Activated CD4-positive, CD25-positive, alpha-beta regulatory T cell (primary cell): ENCODE measurements around the gene TANC1.
"Not testable (repeated sequence)": the region's sequence is repeated elsewhere in the genome, so short reads cannot be mapped to it uniquely, and the experiment has no call there.

Experiments used
- DNase-seq, 4 experiments: peaks; one replicate each; lab custom pipeline; 2025; lab: John Stamatoyannopoulos, UW

The TANC1 gene

DNA sequence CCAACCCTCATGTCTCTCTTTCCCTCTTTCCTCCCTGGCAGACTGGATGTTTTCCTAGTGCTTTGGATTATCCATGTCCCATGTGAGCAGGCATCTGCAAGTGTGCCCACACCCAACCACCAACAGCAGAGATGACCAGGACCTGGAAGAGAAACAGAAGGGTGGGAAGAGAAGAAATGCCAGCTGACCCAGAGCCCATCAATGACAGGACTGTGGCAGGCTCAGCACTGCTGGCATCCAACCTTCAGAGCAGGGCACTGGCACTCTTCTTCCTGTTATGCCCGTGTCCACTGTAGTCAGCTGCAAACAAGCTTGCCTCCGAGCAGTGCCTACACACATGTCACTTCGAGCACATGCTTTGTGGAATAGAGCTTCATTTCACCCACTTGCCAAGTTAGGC, 121.1 kb downstream of the TANC1 start:
- no peak for DNase-seq

DNA sequence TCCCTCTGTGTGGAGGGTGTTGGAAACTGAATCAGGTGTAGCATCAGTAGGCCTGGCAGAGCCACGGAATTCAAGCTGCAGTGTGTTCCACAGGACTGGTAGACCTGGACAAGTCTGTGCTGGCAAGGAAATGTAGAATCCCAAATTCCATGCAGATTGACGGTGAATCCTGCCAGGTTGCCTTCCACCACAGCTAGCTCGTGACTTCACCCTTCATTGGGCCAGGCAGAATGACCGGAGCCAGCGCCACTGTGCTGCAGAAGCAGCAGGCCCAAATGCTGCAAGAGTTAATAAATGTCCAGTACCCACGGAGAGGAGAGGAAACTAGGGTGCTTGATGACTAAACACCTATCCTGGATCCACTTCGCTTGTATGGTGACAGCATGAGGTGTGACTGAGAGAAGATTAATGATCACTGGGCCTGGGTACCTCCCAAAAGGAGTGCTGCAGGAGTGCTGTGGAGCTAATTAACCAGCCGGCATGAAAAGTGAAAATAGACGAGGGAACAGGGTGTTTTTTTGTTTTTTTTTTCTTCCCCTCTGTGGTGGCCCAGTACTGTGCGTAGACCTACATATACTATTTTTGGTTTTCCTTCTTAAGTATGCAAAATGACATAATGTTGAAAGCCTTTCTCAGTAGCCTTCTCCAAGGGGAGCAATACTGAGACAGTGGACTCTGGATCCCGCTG, 122.2 kb downstream of the TANC1 start:
- DNase-seq, result no peak

DNA sequence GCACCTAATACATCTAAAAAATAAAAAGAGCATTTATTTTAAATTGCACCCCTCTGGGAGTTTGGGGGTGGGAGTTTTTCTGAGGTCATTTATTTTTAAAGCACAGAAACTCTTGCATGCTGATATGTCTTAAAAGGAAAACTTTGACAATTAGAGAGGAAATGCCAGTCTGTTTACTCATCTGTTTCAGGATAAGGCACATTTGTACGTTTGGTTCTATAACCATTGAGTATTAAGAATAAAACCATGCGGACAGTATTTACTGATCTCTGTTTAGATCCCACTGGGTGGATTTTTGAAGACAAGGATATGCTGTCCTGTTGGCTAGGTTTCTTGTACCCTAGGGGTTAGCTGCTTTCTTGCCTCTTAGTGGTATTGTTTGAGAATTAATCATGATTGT, 122.9 kb downstream of the TANC1 start:
- no peak for DNase-seq

DNA sequence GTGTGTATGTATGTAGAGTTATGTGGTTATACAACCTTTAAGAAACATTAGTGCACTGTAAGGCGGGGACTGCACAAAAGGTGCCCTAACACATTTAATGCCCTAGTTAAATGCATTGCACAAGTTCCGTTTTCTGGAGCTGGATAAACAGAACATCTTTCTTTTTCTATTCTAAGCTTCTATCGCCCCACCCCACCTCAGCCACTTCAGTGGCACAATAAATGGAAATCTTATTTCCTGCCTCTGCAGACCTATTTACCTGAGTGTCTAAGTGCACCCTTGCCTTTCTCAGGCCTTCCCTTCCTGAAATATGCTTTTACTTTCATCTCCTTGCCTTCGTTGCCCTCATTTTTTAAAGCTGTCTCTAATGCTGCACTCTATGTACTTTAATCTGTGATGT, 123.5 kb downstream of the TANC1 start:
- no peak for DNase-seq

DNA sequence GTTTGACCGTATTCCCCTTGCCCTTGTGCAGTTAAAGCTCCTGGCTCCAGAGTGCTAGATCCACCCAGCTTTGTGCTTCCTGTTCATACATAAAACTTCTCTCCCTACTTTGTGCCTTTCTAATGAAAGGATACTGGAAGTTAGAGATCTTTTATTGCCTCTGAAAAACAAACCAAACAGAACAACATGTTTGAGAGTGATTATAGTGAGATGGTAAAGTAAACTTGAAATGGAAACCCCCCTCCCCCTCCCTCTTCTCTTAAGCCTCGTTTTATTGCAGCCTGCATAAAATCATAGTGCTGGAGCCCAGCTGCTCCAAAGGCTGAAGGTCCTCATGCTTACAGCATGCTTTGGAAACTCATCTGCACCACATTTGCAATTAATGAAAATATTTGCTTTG, 125.1 kb downstream of the TANC1 start:
- no peak for DNase-seq

DNA sequence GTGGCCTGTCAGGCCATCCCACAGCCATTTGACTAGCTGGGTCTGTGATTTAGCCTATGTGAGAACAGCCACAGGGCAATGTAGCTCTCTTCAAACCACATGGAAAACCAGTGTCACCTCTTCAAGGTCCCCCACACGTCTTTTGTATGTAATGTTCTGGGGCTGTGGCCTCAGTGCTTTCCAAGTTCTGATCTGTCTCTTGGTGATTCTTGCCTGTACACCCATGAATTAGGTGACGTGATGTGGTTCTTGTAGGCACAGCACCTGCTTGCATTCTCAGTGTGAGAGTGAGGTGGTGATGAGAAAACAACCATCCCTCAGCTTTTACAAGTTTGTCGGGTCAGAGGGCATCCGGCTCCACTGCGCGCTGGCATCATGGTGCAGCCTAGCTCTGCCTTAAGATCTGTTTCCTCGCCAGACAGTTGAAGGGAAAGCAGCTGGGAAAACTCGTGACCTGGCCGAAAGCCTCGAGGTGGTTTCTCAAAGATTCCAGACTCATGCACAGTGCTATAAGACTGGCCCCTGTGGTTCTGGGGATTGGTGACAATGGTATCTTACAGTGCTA, 125.8 kb downstream of the TANC1 start:
- no peak for DNase-seq

DNA sequence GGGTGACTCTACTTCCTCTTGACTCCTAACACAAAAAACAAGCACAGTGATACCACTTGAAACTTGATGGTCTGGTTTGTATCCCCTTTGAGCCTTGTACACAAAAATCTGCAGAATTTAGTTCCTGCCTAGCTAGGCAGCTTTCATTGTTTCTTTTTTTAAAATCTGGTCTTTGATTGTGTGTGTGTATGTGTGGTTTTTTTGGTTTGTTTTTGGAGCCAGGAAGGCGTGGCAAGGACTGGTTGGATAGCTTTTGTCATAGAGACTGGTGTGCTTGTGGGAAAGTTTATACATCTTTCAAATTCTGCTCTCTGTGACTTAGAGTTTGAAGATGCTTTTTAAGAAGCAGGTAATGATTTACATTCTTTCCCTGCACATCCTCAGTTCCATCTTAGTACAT, 127.4 kb downstream of the TANC1 start:
- no peak for DNase-seq

DNA sequence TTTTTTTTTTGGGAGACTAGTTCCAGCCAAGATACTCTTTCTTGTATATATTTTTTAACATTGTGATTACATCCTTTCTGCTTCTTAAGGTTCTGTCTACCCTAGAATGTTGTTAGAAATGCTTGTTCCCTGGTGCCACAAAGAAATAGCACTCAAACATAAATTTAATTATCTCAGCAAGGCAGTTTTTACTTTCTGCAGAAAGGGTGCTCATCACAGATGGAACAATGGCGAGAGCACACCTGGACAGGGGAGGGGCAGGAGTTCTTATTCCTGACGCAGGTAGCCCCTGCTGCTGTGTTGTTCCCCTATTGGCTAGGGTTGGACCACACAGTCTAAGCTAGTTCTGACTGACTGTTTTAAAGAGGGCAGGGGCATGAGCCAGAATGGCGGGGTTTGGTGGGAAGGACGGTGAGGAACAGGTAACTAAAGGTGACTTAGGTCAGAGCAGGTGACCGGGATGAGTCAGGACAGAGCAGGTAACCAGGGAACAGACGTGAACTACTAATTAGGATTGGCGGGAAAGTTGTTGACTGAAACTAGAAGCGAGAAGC, 127.9 kb downstream of the TANC1 start:
- DNase-seq, result not testable (repeated sequence)

DNA sequence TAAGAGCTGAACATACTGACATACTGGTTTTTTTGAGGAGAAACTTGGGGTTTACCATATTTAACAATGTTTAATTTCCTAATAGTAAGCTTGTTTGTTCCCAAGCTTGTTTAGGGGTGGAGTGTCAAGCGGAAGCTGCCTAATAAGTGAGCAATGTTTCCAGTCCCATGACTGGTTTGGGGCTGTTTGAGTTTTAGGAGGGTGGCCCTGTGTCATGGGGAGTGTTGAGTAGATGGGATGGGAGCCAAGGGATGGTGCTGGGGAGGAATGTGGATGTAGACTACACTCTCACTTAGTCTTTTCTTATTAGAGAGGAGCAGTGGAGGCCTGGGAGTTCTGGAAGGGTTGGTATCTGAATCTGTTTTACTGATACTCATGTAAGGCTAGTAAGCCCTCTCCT, 128.5 kb downstream of the TANC1 start:
- DNase-seq, result no peak

DNA sequence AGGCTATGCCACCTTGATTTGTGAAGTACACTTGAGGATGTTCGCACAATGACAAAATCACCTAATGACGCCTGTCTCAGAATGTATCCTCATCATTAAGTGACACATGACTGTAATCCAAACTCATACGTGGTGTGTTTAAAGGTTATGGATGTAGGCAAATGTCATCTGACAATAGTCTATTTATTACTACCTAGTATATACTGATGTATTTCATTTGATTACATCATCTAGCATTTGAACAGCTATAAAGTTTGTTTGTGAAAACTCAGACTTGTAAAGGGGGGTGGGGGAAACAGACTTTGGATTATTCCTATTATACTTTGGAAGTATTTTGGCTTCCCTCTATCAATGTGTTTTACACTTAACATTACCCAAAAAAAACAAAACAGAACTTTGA, 129.9 kb downstream of the TANC1 start:
- DNase-seq, result no peak

DNA sequence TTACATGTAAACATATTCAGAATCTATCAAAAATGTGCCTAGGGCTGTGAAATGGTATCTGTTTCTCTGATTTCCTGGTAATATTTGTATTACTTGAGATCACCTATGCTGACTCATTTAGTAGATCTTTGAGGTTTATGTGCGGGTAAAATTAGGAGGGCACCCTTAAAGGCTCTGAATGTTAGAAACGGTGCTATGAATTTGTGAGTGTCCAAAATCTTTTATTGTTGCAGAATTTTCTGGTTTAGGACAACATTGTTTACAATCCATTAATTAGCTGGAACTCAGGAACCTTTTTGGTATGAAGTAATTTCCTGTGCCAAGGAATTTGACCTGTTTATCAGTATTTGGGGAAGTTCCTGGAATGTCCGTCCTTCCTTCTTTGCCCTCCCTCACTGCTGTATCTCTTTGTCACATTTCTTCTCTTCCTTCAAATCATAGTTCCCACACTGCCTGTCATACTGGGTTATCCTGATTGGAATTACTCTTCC, 130.5 kb downstream of the TANC1 start:
- DNase-seq, result no peak

DNA sequence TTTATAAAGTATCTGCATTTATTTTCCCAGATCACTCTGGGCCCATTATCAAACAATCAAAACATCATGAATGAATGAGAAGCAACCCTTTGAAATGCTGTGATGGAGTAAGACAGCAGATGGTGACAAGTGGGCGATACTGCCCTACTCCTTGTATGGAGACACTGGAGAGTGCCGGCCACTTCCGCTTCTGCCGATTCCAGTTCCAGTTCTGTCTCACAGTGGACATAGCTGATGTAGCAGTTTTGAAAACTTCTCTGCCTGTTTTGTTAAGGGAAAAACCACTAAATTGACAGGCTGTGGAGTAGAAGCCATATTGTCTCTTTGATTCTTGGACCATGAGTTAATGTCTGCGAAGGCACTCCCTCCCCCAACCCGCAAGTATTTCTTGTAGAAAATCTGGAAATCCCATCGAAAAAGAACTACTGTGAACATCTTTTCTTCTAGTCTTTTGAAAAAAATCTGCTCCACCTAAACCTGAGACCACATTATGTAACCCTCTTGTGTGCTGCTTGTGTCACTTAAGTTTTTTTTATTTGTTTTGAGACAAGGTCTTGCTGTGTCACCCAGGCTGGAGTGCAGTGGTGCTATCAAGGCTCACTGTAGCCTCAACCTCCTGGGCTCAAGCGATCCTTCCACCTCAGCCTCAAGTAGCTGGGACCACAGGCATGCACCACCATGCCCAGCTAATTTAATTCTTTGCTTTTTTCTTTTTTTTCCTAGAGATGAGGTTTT, 133.5 kb downstream of the TANC1 start:
- no peak for DNase-seq

DNA sequence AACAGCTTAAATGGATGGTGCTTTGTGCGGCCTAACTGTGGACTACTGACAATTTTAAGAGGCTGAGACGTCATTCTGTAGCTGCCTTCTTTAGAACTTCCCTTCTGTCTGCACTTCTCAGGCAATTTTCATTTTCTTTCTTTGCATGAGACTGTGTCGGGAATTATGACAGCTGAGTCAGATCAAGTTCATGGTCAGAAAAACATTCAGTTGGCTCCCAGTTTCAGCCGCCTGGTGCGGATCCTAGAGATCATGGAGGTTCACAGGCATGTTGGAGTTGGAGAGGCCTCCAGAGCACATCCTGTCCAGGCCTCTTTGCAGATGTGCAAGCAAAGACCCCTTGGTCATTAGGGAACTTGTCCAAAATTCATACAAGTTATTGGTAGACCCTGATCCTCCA, 135.0 kb downstream of the TANC1 start:
- no peak for DNase-seq

DNA sequence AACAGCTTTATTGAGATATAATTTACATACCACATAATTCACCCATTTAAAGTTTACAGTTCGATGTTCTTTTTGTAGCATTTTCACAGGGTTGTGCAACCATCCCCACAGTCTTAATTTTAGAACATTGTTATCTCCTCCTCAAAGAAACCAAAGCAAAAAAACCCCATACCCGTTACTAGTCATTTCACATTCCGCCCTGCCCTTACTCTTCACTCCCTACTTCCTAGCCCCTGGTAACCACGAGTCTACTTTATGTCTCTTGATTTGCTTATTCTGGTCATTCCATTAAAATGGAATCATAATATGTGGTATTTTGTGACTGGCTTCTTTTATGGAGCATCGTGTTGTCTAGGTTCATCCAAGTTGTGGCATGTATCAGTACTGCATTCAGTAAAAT, 137.7 kb downstream of the TANC1 start:
- DNase-seq, result no peak

DNA sequence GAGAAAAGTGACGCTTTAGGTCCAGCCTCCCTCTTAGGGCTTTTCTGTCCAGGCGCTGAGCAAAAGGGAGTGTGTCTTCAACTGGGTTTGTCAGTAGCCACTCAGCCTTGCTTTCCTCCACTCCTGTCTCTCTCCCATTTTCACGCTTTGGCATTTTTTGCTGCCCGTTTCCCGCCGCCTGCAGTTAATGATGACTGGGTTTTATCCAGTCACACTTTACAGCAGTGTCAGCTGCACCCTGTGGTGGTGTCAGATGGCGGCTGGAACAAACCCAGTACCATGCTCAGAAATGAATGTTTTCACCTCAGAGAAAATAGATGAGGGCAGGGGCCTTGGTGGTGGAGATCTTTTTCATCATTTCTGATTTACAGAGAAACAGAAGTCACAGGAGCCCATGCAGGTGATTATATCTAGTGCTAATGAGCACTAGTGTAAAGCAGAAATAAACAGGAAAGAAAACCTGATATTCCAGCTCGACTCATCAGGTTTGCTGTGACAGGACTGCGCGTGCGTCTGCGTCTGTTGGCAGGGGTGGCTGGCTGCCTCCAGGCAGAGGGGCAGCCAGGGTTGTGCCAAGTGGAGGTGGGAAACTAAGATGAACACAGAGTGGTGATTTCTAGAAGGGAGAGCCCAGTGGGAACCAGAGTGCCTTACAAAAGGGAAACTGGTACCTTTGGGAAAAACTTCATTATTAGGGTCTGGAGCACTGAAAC, 139.9 kb downstream of the TANC1 start:
- no peak for DNase-seq

DNA sequence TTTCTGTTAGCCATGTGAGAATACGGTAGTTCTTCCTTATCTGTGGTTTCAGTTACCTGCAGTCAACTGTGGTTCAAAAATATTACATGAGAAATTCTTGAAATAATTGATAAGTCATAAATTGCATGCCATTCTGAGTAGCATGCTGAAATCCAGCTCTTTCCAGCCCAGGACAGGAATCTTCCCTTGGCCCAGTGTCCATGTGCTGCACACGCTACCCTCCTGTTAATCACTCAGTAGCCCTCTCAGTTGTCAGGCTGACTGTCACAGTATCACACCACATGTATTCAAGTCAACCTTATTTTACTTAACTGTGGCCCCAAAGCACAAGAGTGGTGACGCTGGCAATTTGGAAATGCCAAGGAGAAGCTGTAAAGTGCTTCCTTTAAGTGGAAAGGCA, 141.1 kb downstream of the TANC1 start:
- DNase-seq, result no peak

DNA sequence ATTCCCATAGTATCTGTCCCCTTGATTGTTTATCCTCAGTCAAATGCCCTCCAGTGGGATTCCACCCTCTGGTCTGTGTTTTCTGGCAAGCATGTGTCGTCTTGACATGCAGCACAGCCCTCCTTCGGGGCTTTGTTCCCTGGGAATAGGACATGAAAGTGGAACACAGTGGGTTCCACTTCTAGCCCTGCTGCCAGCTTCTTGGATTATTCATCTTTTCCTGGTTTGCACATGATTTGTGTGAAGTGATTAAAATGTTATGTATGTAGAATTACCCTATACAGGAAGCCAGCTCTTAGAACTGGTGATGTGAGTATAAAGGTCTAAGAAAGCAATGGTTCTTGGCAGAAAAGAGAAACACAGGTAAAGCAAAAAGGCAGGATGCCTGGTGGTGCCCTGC, 142.3 kb downstream of the TANC1 start:
- DNase-seq, result no peak

DNA sequence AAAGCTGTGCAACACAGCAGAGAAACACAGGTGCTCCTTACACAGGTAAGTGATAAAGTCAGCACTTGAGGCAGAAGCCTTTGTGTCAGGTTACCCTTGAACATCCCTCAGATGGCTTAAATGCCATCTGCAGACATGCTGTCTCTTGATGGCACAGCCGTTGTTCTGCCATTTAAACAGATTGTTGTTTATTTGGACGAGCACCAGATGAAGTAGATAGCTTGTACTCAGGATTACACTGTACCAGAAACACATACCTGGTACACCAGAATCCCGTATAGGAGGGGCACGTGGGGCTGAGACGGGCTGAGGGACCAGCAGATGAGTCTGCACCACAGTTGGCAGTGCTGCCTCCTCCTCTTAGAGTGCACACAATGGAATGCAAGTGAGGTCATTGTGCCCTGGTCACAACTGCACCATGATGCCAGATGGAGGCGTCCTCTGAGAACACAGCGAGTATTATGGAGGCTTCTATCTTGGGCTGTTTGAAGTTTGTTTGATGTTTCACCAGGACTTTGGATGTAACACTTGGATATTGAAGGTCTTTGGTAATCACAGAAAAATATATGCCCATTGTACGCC, 143.0 kb downstream of the TANC1 start:
- no peak for DNase-seq

DNA sequence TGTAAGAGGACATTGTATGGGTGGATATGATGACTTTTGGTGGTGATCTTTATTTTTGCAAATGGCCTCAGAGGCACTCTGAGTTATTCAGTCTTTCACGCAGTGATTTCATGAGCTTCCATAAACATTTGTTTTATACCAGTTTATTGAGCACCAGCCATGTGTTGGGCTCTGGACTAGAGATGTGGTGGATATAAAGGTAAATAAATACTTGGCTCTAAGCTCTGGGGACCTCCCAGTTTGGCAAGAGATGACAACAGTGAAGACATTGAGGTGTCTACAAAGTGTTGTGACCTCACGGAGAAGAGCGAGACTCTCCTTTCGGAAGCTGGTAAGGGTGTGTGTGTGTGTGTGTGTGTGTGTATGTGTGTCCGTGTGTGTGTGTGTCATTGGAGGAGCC, 146.4 kb downstream of the TANC1 start:
- DNase-seq, result no peak

DNA sequence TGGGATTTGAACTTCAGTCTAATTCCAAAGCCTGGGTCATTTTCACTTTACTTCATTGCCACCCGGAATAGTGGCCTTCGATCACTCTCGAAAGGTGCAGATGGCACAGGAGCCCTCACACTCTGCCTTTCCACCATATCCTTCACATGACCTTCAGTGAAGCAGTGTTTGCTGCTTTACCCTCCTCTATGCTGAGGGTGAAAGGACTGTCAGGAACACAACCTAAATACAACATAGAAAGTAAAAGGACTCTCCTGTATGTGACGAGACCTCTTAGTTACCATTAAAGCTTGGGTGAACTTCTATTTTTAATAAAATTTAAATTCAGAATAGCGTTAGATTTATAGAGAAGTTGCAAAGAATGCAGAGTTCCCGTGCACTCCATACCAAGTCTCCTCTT, 148.5 kb downstream of the TANC1 start:
- DNase-seq, result no peak

DNA sequence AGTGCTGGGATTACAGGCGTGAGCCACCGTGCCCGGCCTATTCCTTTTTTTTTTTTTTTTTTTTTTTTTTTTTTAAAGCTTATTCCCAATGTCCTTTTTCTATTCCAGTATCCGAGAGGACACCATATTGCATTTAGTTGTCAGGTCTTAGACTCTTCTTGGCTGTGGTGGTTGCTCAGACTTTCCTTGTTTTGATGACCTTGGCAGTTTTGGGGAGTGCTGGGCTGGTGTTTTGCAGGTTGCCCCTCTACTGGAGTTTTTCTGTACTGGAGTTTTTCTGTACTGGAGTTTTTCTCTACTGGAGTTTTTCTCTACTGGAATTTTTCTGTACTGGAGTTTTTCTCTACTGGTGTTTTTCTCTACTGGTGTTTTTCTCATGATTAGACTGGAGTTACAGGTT, 149.2 kb downstream of the TANC1 start:
- no peak for DNase-seq
